WTC11 (cell line): ENCODE measurements around the gene LLGL1.

ENCODE experiments used
- CTCF ChIP-seq: fragments of 200-600 bp; IDR thresholded peaks from 2 replicates; pipeline ENCODE4 v1.8.0; 2022; ENCODE audit warnings: antibody characterized with exemption
- ETV6 ChIP-seq: sonication (generic); formaldehyde crosslinking; IDR thresholded peaks from 2 replicates; pipeline ENCODE4 v1.8.1; 2022; ENCODE audit warnings: mild to moderate bottlenecking, missing genetic modification reagents

GRCh38 chr17:18245038-18245776 is 19.8 kb downstream of the LLGL1 start:
- TF ChIP-seq CTCF (no peak), ETV6 (CRISPR knock-in tag) (no peak)
